CD4-positive, alpha-beta T cell treated with Interferon alpha-2 for 1 hour (primary cell): ENCODE measurements around the gene ZEB2.
A peak's percentile ranks its signal among the peaks of the same experiment; 100 is the strongest.

Experiments used
- DNase-seq, 2 donors: peaks; one replicate each; pipeline ENCODE4 v3.0.0-alpha.2; 2020 to 2022

Gene ZEB2

DNA sequence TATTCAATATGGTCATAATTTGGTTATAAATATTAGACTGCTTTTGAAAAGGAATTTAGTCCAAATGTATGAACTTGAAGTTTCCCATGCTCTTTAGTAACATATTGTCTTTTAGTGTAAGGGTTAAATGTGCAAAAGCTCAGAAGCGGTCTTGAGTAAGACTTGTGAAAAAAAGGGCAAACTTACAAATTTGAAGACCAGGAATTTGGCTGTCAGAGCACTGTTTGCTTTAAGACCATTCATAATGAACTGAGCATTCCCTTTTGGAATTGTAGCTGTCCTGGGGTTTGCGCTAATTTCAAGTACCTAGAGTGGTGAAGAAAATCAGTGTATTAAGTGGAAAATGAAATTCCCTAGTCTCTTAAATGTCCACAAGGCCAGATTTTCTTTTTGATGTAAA lies 6.9 kb upstream of the ZEB2 start:
- no peak for DNase-seq

DNA sequence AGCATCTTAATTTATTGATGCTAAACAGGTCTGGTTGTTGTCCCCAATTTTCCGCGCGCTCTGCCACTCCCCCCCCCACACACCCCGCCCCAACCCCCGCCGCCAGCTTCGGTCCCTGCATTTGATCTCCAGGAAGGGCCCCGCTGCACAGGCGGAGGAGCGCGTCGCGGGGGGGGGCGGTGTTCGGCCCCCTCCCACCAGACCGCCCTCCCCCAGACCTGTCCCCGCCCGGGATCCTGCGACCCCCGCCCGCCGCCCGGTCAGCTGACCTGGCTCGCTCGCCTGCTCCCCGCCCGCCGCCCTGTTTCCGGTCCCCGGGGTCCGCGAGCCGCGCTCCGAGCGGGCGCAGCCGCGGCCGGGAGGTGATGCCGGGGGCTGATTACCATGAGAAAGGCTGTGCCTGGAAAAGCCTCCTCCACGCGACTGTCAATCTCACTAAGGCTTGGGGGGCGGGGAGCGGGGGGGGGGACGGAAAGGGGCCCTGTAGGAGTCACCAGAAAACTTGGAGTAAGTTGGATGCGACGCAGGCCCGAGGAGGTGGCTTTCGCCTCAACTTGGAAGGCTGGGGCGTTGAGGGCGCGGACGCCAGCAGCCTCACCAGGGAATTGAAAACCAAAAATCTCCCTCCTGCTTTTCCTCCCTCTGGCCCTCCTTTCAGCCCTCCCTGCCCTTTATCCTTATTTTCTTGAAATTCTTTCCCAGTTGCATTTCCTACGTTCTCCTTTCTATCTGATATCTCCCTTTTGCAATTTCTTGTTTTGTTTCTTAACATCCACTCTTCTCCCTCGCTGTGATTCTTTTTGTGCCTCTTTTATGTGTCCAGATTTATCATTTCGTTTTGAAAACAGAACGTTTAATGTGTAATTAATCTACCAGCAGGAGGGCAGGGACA lies 4.4 kb upstream of the ZEB2 start:
- DNase-seq = no peak

DNA sequence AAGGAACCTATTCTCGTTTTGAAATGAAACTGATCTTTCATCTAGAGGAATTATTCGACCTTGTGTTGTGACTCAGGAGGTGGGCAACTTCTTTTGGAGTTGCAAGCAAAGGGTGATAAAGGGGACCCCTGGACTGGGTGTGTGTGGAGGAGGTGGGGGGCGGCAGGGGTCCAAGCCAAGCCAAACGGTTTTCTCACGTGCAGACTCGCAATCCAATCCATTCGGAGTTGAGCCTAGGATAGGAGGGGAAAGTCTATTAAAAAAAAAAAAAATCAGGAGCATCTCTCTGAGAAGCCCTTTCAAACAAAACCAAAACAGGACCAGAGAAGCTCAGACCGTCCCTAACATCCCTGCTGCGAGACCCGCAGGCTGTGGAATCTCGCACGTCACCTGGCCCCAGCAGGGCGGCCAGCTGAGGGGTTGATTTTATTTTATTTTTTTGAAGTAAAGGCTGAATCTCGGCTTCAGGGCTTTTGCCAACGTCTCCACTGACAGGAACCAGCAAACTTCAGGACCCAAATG lies 3.7 kb upstream of the ZEB2 start:
- no peak for DNase-seq

DNA sequence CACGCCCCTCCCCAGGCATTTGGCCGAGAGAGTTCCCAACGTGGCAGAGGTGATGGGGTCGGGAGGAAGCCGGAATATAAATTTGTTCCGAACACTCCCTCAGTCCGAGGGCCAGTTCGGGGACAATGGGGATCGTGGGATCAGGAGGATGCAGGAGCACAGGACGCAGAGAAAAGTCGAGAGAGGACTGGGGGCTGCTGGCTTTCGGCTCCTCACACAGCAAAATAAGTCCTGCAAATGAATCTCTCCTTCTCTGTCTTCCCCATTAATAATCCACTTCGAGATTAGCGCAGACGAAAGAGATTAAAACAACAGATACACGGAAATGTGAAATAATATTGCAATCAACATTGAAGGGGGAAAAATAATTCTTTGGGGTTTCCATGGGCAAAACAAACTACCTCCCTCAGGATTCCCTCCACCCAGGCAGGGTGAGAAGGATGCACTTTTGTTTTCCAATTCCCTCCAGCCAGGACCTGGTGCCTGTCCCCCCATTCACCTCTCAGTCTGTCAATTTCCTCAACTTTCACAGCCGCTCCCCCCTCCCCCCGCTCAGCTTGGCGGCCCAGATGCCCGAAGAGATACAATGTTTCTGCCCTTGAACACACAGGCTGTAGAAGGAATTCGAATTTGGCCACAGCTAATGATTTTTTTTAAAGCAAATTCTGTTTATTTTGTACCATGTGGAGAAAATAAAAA lies 3.1 kb upstream of the ZEB2 start:
- DNase-seq = no peak

DNA sequence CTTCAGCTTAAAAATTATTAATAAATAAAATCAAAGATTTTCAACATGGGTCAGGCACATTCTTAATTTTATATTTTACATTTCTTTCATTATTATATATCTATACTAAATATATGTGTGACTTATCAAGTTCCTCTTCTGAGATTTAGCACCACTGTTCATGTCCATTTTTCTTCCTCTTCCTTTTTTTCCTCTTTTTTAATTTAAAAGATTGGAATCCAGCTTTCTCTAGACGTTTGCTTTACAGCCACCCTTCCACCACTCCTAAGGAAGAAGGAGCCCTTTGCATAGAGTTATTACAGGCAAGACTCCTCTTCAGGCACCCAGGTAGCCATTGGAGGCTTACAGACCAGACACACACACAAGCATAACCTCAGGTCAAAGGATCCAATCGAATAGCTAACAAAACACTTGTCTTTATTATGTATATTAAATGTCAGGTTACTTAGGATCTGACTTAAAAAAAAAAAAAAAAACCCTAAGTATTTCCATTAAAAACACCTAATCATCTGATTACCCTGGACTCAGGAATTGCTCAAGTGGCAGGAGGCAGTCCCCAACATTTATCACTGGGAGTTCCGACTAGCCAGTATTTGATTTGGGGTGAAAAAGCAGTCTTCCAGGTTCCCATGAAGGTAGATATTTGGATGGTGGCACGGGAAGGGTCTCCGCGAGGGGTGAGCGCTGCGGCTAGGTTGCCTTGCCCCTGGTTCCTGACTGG lies 2.4 kb upstream of the ZEB2 start:
- DNase-seq = no peak

DNA sequence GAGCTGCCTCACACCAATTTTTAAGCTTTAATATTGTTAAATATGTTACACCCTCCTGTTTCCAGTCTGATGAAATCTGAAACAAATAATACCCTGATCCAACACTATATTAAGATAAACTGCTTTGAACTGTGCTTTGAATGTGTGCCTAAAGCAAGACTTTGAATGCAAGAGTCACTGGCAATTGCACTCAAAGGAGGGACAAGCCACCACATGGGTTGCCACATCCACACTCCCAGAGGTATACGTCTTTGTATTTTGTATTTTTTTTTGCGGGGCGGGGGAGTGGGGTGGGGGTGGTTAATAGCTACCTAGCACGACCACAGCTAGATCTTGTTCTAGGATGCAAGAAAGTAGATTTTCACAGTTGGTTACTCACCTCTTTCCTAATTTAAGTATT lies 1.8 kb upstream of the ZEB2 start:
- no peak for DNase-seq

DNA sequence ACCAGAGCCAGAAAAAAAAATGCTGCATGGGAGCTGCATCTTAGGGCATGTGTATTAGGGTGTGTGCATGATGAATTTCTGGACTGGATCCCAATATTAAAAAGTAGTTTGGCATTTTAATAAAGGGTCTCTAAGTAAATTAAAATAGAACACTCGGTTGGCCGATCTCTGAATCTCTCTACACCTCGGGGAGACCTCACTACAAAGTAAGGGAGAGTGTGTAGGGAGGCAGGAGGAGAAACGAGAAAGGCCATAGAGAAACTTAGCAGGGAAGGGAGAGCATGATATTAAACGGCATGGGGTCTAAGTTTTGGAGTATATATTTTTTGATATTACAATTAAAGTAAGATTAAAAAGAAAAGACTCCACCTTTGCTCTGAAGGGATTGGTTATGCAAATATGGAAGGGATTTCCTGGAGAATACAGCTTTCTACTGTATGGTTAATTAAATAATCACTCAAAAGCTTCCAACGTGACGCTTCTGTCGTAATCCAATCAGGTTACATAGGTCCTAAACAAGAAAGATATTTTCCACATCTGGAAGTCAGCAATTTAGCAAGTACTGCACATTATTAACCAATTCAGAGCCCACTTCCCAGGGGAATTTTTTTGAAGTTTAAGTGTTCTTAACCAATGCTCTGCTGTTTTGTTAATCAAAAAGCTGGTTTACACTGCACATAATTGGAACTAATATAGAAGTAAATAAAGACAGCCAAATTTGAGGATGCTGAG lies 1.0 kb upstream of the ZEB2 start:
- no peak for DNase-seq

DNA sequence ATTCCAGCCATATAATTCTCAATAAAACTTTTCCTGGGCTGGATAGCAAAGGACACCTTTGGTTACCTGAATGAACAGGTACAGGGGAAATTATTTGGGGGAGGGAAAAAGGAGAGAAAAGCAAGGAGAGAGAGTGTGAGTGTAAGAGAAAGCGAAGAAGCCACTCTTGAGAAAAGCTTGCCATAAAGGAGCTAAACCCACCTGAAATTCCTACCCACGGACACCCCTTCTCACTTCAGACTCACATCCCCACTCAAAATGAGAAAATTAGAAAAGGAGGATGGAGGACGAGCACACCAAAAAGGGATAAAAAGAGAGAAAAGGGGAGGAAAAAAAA lies 354 bp downstream of the ZEB2 start:
- no peak for DNase-seq

DNA sequence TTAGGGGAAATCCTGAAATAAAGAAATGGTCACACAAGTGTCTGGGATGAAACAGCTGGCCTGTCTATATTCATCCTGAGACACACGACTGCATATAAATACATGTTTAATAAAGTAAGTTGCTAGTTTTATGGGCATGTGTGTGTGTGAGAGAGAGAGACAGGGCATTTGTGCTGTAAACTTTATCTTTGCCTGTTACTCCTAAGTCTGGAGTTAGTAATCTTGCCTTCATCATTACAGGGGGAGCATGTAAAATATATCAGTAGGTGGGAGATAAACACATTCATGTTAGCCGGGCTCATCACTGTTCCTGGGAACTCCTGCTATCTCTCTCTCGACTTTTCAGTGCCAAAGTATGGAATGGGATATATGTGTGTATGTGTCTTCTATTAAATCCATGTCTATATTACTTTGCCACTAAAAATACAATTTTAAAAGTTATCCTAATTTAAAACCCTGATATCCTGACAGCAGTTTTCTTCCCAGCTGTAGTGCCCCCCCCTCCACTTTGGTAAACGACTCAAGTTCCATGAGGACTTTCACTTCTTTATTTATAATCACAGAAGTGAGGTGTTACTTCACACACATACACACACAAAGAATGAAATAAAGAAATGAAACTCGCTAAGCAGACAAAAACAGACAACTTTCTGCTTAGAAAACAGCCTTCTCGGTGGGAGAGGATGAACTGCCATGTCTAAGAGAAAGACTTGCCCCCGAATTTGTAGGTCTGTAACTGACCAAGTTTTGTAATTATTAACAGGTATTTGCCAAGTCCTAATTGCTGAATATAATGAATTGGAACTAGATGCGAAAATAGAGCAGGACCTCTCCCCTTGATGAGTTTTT lies 947 bp downstream of the ZEB2 start:
- no peak for DNase-seq

DNA sequence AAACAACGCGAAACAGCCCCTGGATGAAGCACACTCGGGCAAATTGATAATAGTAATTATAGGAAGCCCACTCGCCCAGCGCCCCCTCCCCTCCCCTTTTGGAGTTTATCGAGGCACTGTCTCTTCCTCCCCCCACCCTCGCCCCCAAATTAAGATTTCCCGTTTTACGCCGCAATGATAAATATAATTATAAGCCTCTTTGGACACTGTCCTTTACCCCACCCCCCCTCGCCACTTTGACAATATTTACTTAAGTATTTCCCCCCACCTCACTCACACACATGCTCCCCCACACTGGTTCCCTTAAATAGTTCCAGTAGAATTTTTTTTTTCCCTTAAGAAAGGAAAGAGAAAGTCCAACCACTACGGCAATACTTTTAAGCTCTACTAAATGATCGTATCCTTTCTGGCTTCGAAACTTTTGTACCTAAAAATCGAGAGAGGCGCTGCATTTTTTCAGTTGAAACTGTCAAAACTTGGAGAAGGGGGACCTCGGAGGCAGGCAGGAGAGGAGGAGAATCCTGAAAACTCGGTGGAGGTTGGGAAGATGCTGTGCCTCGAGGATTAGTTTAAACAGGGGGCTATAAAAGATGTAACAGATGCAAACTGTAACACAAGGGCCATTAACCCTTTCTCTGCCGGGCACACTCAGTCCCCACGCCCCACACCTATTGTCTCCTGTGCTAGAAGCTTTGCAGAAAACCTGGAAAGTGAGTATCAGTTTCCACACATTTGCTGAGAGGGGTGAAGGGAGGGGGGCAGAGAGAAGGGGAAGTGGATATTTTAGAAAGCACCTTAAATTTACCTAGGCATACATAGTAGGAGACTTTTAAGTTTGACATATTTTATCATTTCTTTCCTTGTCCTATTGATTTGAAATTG lies 1.8 kb downstream of the ZEB2 start:
- no peak for DNase-seq

DNA sequence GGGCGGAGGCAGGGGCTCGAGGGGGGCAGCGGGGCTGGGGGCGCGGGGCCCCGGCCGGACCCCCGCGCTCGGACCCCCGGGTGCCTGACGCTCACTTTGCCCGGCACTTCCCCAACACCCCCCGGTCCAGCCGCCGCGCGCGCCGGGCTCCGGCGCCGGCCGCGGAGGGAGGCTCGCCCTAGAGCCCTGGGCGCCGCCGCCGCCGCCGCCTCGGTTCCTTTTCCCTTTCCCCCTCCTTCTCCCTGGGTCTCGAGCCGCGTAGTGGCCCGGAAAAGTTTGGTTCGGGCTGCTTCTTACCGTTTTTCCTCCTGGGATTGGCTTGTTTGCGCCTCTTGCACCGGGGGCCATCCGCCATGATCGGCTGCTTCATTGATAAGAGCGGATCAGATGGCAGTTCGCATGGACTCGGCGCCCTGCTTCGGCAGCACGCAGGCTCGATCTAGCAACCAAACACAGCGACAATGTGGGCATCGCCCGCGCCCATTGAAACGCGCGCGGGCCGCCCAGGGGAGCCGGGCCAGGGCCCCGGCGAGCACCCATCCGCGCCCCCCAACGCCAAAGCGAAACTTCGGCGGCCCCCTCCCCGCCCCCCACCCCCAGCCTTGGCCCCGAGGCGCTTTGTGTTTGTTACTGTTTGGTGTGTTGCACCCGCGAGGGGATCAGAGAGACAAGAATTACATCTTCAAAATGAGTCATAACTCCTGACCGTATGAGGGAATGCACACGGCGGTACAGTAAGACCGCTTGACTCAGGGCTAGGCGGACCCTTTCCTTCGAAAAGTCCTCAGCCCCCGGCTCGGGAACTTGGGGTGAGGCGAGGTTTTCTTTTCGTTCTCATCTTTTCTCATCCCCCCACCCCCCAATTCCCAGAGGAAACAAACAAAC lies 2.7 kb downstream of the ZEB2 start:
- DNase-seq = peak; percentile 68 to 69

DNA sequence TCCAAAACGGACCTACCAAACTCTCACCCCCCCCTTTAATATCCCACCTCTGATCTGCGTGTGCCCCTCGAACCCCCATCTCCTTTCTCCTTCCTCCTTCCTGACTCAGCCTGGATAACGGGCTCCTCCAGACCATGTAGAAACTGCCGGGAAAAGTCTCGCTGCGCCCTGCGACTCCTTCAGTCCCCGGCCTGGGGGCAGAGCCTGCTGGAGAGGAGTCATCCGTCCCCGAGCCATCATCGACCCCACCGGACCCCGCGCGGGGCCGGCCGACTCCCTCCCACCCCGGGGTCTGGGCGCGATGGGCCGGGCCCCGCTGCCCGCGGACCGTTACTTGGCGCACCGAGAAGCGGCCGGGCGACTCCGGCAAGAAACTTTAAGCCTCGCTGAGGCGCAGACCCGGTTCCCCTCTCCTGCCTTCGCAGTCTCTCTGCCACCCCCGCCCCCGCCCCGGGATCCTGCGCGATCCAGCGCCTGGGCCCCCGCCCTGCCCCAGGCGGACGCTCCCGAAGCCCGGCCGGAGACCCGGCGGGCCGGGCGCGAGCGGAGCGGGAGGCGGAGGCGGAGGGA lies 3.4 kb downstream of the ZEB2 start:
- DNase-seq = no peak

DNA sequence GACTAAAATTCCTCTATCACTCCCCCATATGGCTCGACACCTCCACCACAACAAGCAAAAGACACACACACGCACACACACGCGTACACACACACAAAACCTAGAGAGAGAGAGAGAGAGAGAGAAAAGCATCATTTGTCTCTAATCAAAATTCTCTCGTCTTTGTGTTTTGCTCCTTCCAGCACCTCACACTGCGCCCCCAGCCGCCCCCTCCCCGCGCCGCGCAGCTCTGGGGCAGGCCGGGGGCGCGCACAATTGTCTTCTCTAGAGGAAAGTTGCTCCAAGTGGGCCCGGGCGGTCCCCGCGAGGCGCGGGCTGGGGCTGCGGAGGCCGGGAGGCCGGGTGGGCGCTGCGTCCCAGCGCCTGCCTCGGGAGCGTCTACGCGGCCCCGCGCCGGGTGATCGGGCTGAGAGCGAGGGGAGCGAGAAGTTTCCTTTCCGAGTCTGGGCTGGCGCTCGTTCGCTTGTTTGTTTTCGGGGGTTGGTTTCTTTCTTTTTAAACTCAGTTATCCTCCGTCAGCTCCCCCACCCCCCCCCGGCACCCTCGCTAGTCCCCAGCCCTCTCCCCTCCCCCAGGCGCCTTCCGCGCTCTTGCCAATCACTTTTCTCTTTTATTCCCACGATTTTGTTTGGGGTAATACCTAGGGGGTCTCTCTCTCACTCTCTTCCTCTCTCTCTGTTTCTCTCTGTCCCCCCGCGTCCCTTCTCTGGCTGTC lies 4.1 kb downstream of the ZEB2 start:
- DNase-seq = peak; percentile 46 to 68

DNA sequence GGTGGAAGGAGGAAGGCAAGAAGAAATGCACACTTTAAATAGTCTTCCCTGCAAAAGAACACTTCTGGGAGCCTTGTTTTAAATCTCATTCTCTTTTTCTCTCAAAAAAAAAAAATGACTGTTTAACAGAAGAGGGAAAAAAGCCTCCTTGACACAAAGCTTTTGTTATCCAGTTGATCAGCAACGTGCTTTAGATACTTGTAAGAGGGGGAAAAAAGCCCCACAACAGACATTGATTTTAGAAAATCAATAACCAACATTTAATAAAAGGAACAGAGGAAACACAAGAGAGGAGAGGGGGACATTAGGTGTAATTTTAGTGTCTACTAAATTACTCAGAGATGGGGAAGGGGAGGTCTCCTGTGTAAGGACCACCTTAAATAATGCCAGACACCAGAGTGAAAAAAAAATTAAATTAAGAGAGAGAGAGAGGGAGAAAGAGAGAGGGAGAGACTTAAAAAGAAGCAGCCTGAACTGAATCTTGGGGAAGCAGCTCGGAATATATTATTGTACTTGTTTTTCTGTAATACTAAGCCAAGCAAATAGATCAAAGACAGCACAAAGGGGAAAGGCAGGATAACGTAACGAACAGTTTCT lies 4.7 kb downstream of the ZEB2 start:
- DNase-seq = no peak

DNA sequence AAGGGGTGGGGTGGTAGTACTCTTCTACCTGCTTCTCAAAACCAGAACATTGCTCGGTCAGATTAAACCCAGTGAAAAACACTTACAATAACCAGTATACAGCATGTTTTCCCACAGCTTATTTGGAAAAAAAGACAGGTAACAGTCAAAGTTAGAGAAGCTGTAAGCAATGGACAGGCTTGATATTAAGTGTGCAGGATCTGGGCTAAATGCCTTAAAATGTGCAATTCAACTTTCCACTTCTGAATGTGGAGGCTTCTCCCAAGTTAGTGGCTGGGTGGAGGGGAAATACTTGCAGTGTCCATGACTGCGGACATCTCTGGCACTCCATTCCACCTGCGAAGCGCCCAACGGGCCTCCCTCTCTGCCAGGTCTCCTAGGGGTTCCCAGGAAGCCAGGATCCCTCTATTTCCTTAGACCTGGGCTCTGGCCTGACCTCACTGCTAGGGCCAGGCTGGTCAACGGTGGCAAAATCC lies 5.3 kb downstream of the ZEB2 start:
- no peak for DNase-seq

DNA sequence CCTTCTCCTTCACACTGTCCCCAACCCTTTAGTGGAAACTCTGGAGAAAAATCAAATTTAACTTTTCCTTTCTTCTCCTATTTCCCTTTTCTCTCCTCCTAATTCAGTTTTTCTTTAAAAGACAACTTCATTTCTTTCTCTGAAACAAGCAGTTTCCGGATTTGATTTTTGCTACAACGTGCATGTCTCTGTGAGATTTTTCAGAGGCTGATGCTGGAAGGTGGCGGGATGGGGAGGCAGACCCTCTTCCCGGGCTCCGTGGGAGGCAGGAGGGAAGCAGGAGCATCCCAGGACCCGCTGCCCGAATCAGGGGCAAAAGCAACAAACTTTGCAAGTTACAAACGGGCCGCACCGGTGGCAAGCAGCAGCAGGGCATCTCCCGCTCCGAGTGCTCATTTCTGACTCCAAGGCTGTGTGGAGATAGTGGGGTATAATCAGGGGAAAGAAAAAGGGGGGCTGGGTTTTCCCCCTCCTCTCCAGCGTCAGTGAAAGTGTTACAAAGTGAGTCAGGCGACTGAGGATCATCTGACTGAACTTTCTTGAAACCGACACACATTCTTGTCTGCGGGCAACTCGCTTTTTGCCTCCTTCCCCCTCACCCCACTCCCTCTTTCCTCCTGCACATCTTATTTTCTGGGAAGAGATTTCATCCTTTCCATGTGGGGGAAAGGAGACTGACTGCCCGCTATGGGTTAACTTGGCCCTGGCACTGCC lies 6.4 kb downstream of the ZEB2 start:
- DNase-seq = peak; percentile 60 to 62

DNA sequence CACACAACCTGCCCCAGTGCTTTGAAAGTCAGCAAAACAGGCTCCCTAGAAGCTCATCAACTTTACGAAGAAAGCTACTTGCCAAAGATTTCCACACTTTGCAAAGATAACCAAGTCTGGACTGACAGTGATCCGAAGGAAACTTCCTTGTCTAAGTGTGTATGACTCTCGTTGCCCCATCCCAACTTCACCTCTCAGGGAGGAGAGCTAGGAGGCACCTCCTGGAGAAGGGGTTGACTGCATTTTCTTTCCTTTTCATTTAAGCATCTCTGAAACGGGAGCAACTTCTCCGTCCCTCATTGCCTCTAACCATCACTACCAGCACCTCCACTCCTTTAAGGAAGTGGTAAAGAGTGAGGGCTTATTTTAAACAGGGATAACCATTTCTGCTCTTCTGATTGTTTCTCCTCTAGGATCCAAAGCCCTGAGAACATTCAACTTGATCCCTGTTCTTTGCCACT lies 7.0 kb downstream of the ZEB2 start:
- no peak for DNase-seq
